CD4-positive, alpha-beta memory T cell (primary cell): ENCODE measurements around the gene ANKRD45. TPM values are rescaled to one million over a fixed set of nuclear protein-coding genes. Genes with fewer than 3 reads are reported as not detected.
"Not testable (repeated sequence)": the region's sequence is repeated elsewhere in the genome, so short reads cannot be mapped to it uniquely, and the experiment has no call there.

Experiments
- CTCF ChIA-PET: fragments of 350-600 bp; sonication (Branson Sonifier 250); formaldehyde crosslinking; loops from one replicate; lab custom pipeline; 2021; ENCODE audit warnings: inconsistent platforms; ENCODE audit not compliant: partially characterized antibody; lab: Charles Lee
- POLR2A ChIA-PET: fragments of 350-600 bp; sonication (Branson Sonifier 250); formaldehyde crosslinking; loops from one replicate; lab custom pipeline; 2021; ENCODE audit not compliant: partially characterized antibody; lab: Charles Lee
- DNase-seq, 5 donors: peaks; one replicate each; pipeline versions ENCODE4 v3.0.0 to v3.0.0-alpha.2; 2020 to 2022; ENCODE audit warnings: mixed read lengths in 1 of 5
- H3K27ac ChIP-seq: one replicate; pipeline ENCODE4 v1.7.0; 2013; ENCODE audit warnings: low read depth, low read length
- H3K27me3 ChIP-seq: 2 replicates; pipeline ENCODE4 v1.7.0; 2013; ENCODE audit warnings: mild to moderate bottlenecking, low read length, moderate library complexity; ENCODE audit not compliant: insufficient read depth
- H3K36me3 ChIP-seq: 2 replicates; pipeline ENCODE4 v1.7.0; 2013; ENCODE audit warnings: mild to moderate bottlenecking, low read length, moderate library complexity; ENCODE audit not compliant: insufficient read depth
- H3K4me1 ChIP-seq: 2 replicates; pipeline ENCODE4 v1.7.0; 2013; ENCODE audit warnings: mild to moderate bottlenecking, low read length, moderate library complexity; ENCODE audit not compliant: insufficient read depth
- H3K4me3 ChIP-seq, 2 donors: one replicate each; pipeline ENCODE4 v1.7.0; 2013; ENCODE audit warnings: low read length in 2 of 2, mild to moderate bottlenecking in 1 of 2
- H3K9me3 ChIP-seq, 2 donors: one replicate each; pipeline ENCODE4 v1.7.0; 2013; ENCODE audit warnings: low read length in 2 of 2, control low read depth in 1 of 2; ENCODE audit not compliant: control insufficient read depth in 1 of 2
- H3K27ac Mint-ChIP-seq, 7 donors: one replicate each; pipeline ENCODE4 v1.8.0; 2020 to 2021; ENCODE audit warnings: mixed read lengths in 7 of 7, mild to moderate bottlenecking in 6 of 7, inconsistent platforms in 3 of 7, moderate library complexity in 3 of 7
- H3K27me3 Mint-ChIP-seq, 2 donors: one replicate each; pipeline ENCODE4 v1.8.0; 2020 to 2021; ENCODE audit warnings: mixed read lengths in 2 of 2
- H3K36me3 Mint-ChIP-seq, 2 donors: one replicate each; pipeline ENCODE4 v1.8.0; 2020 to 2021; ENCODE audit warnings: mixed read lengths in 2 of 2, inconsistent platforms in 1 of 2, mild to moderate bottlenecking in 1 of 2
- H3K4me1 Mint-ChIP-seq, 4 donors: one replicate each; pipeline ENCODE4 v1.8.0; 2020 to 2021; ENCODE audit warnings: mixed read lengths in 4 of 4, mild to moderate bottlenecking in 1 of 4
- H3K4me3 Mint-ChIP-seq, 8 donors: one replicate each; pipeline ENCODE4 v1.8.0; 2020 to 2021; ENCODE audit warnings: mixed read lengths in 8 of 8, mild to moderate bottlenecking in 7 of 8, moderate library complexity in 6 of 8, inconsistent platforms in 3 of 8
- H3K9me3 Mint-ChIP-seq, 8 donors: one replicate each; pipeline ENCODE4 v1.8.0; 2020 to 2021; ENCODE audit warnings: mixed read lengths in 8 of 8, mild to moderate bottlenecking in 5 of 8, inconsistent platforms in 3 of 8, moderate library complexity in 1 of 8
- intact Hi-C: fragments of 100-400 bp; cut with micrococcal nuclease; formaldehyde crosslinking; loops from one replicate; pipeline ENCODE4 v1.15.1; 2023
- polyA plus RNA-seq, 2 donors: library from polyadenylated mRNA; unstranded; fragments of 300-500 nt; fragmentation: Illumina TruSeq; gene quantifications; one replicate each; pipeline ENCODE4 v1.2.3, GENCODE V29; 2021
- total RNA-seq, 2 experiments: library from RNA; stranded (reverse); gene quantifications; one replicate each; pipeline ENCODE4 v1.2.3, GENCODE V29; 2021

ANKRD45 gene
- total and polyA plus RNA-seq, 4 experiments from 2014 or later, result not detected

DNA sequence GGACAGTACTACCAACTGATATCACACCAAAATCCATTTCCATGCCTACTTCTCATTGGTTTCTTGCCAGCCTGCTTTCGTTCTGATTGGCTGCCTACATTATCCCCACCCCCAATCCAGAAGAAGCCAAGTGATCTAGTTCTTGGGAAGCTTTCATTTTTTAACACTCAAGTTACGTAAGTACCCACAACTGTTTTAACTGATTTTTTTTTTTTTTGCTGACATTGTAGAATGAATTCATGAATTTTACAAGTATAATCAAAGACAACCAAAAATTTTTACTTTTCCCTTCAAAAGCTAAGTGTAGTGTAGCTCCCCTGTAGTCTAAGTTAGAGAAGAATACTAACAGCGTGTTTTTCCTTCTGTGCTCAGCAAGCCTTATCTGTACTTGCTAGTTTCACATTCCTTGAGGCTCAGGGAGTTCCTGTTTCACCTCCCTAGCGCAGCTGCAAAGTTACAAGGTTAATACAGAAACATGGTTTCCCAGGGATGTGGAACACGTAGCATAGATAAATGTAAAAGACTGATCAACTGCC, 66.5 kb downstream of the ANKRD45 start, which contains the start of gene SLC9C2:
SLC9C2 (minus strand) TSS at position 17 of the 536 bp plus-strand sequence. CDS start 1,296 bp downstream, outside the sequence.
- H3K4me1 ChIP-seq, result no peaks in the 10 kb centered on the region
- Mint-ChIP-seq H3K27ac (no peak within 1 kb of the TSS), H3K4me3 (no peak within 1 kb of the TSS), H3K4me1 (peaks cover 0 to 5% (median 0%) of the 10 kb centered on the region in 4 donors), H3K36me3 (no peaks in the 10 kb centered on the region), H3K9me3 (no peaks in the 10 kb centered on the region), H3K27me3 (peaks cover 9 to 14% of the 10 kb centered on the region in 2 donors)
- H3K4me3 ChIP-seq, result no peak within 1 kb of the TSS
- intact Hi-C loops, result no loop called here
- no peaks in the 10 kb centered on the region for H3K27me3 ChIP-seq
- DNase-seq, result no peak
- ChIA-PET CTCF (interaction anchor here (1.3 kb wide), 1 partner anchor 11 kb away, joined by 3 read pairs; no protein-coding TSS in a partner anchor), POLR2A (no interaction called here)
- H3K36me3 ChIP-seq, result no peaks in the 10 kb centered on the region
- no peaks in the 10 kb centered on the region for H3K9me3 ChIP-seq
- H3K27ac ChIP-seq, result no peak within 1 kb of the TSS

GRCh38 chr1:173601588-173601987, 68.1 kb downstream of the ANKRD45 start:
- intact Hi-C loops, result no loop called here
- H3K9me3 Mint-ChIP-seq, result no peaks in the 10 kb centered on the region
- no peaks in the 10 kb centered on the region for H3K27me3 ChIP-seq
- no peak for DNase-seq
- no peak overlapping the region for H3K27ac ChIP-seq
- no peak overlapping the region for H3K27ac Mint-ChIP-seq
- H3K4me3 ChIP-seq, result no peak overlapping the region
- H3K4me1 ChIP-seq, result no peaks in the 10 kb centered on the region
- H3K36me3 Mint-ChIP-seq, result no peaks in the 10 kb centered on the region
- CTCF ChIA-PET, result no interaction called here
- peaks cover 9 to 12% of the 10 kb centered on the region in 2 donors for H3K27me3 Mint-ChIP-seq
- H3K4me3 Mint-ChIP-seq, result peak overlapping the region in 1 of 8 donors; percentile 37
- peaks cover 0 to 5% (median 0%) of the 10 kb centered on the region in 4 donors for H3K4me1 Mint-ChIP-seq
- POLR2A ChIA-PET, result no interaction called here
- H3K36me3 ChIP-seq, result no peaks in the 10 kb centered on the region
- H3K9me3 ChIP-seq, result no peaks in the 10 kb centered on the region

- Histone ChIP-seq H3K27me3 (no peaks in the 10 kb centered on the region), H3K27ac (no peak overlapping the region), H3K36me3 (no peaks in the 10 kb centered on the region), H3K4me1 (no peaks in the 10 kb centered on the region), H3K4me3 (no peak overlapping the region), H3K9me3 (no peaks in the 10 kb centered on the region)
- no peaks in the 10 kb centered on the region for H3K36me3 Mint-ChIP-seq
- no peak overlapping the region for H3K27ac Mint-ChIP-seq
- intact Hi-C loops, result no loop called here
- no peak for DNase-seq
- ChIA-PET POLR2A (no interaction called here), CTCF (no interaction called here)
- peaks cover 1 to 2% of the 10 kb centered on the region in 2 donors for H3K27me3 Mint-ChIP-seq
- peaks cover 0 to 5% (median 0%) of the 10 kb centered on the region in 4 donors for H3K4me1 Mint-ChIP-seq
- H3K9me3 Mint-ChIP-seq, result peaks cover 0 to 4% (median 0%) of the 10 kb centered on the region in 8 donors
- no peak overlapping the region for H3K4me3 Mint-ChIP-seq
Measured at GRCh38 chr1:173596097-173596825, 73.4 kb downstream of the ANKRD45 start.

DNA sequence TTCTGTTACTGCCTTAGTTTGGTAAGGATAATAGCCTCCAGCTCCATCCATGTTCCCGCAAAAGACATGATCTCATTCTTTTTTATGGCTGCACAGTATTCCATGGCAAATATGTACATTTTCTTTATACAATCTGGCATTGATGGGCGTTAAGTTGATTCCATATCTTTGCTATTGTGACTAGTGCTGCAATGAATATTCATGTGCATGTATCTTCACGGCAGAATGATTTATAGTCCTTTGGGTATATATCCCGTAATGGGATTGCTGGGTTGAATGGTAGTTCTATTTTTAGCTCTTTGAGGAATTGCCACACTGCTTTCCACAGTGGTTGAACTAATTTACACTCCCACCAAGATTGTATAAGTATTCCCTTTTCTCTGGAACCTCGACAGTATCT, 78.5 kb downstream of the ANKRD45 start:
- H3K27ac Mint-ChIP-seq, H3K27me3 ChIP-seq, H3K4me3 ChIP-seq, DNase-seq, H3K36me3 ChIP-seq, H3K4me1 Mint-ChIP-seq, H3K27me3 Mint-ChIP-seq, H3K36me3 Mint-ChIP-seq, H3K4me1 ChIP-seq, POLR2A ChIA-PET, CTCF ChIA-PET, H3K9me3 Mint-ChIP-seq, H3K4me3 Mint-ChIP-seq, H3K27ac ChIP-seq, H3K9me3 ChIP-seq, intact Hi-C loops: not testable (repeated sequence)

GRCh38 chr1:173590557-173590956, 79.1 kb downstream of the ANKRD45 start:
- Mint-ChIP-seq H3K27ac (no peak overlapping the region), H3K4me3 (no peak overlapping the region), H3K9me3 (no peaks in the 10 kb centered on the region), H3K36me3 (no peaks in the 10 kb centered on the region), H3K4me1 (peaks cover 0 to 5% (median 0%) of the 10 kb centered on the region in 4 donors), H3K27me3 (peaks cover 0 to 1% of the 10 kb centered on the region in 2 donors)
- DNase-seq, result no peak
- H3K9me3 ChIP-seq, result no peaks in the 10 kb centered on the region
- H3K36me3 ChIP-seq, result no peaks in the 10 kb centered on the region
- ChIA-PET POLR2A (no interaction called here), CTCF (no interaction called here)
- intact Hi-C loops, result no loop called here
- H3K27me3 ChIP-seq, result no peaks in the 10 kb centered on the region
- H3K4me1 ChIP-seq, result no peaks in the 10 kb centered on the region
- no peak overlapping the region for H3K27ac ChIP-seq
- H3K4me3 ChIP-seq, result no peak overlapping the region

DNA sequence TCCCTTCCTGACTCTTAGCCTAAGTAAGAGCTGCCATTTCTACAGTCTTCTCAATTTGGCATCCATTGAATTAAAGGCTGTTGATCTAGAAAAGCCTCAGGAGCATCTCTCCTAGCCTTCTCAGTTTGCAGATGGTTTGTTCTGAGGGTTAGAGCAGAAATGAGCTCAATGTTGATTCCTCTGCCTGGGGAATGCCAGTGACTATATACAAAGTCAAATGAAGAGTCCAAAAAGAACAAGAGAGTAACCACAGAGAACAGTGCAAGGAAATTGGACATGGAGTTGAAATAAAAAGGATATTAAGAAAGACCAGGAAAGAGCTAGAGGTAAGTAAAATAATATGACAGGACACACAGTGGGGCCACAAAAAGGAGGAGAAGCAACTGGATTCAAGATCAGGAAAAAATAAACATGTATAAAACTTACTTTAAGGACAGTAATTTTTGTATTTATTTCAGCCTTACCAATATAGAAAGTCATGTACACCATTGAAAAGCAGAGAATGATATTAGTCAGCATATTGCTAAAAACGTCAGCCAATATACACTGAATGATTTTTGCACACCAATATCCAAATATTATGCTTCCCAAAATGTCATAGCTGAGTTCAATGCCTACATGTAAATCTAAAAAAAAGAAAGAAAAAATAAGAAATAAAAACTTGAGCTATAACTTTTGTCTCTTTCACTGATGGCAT, 88.1 kb downstream of the ANKRD45 start:
- no peaks in the 10 kb centered on the region for H3K36me3 ChIP-seq
- no peaks in the 10 kb centered on the region for H3K4me1 ChIP-seq
- Mint-ChIP-seq H3K4me3 (no peak overlapping the region), H3K27ac (no peak overlapping the region), H3K9me3 (peaks cover 0 to 2% (median 0%) of the 10 kb centered on the region in 8 donors), H3K27me3 (peaks cover 1 to 3% of the 10 kb centered on the region in 2 donors), H3K4me1 (no peaks in the 10 kb centered on the region), H3K36me3 (no peaks in the 10 kb centered on the region)
- H3K9me3 ChIP-seq, result no peaks in the 10 kb centered on the region
- no peaks in the 10 kb centered on the region for H3K27me3 ChIP-seq
- CTCF ChIA-PET, result interaction anchor here (1.3 kb wide), 1 partner anchor 10 kb away, joined by 3 read pairs; no protein-coding TSS in a partner anchor
- no peak overlapping the region for H3K27ac ChIP-seq
- no peak for DNase-seq
- intact Hi-C loops, result no loop called here
- H3K4me3 ChIP-seq, result no peak overlapping the region
- POLR2A ChIA-PET, result no interaction called here

DNA sequence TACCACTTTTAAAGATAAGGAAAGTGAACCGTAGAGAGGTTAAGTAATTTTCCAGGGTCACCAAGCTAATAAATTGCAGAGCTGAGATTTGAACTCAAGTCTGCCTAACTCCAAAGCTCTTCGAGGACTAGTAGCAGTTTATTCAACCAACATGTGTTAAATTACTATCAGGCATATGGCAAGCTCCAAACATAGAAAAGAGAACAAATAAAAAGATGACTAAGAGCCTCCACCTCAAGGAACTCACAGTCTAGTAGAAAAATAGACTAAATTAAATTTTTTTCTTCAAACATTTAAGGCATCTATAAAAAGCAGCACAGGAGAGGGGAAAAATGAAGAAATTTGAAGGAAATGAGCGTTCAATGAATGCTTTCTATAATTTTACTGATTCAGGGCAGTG, 89.0 kb downstream of the ANKRD45 start:
- Histone ChIP-seq H3K36me3 (no peaks in the 10 kb centered on the region), H3K4me3 (no peak overlapping the region), H3K9me3 (no peaks in the 10 kb centered on the region), H3K27ac (no peak overlapping the region), H3K27me3 (no peaks in the 10 kb centered on the region), H3K4me1 (no peaks in the 10 kb centered on the region)
- POLR2A ChIA-PET, result no interaction called here
- Mint-ChIP-seq H3K36me3 (no peaks in the 10 kb centered on the region), H3K4me1 (no peaks in the 10 kb centered on the region), H3K4me3 (no peak overlapping the region), H3K9me3 (peaks cover 0 to 2% (median 0%) of the 10 kb centered on the region in 8 donors), H3K27ac (no peak overlapping the region), H3K27me3 (peaks cover 1% of the 10 kb centered on the region in 2 donors)
- CTCF ChIA-PET, result interaction anchor here (1.3 kb wide), 1 partner anchor 9 kb away, joined by 3 read pairs; no protein-coding TSS in a partner anchor
- DNase-seq, result no peak
- intact Hi-C loops, result no loop called here
